ENCODE results near the gene REV1.
A peak's percentile ranks its signal among the peaks of the same experiment; 100 is the strongest.
"Not testable (repeated sequence)": the region's sequence is repeated elsewhere in the genome, so short reads cannot be mapped to it uniquely, and the experiment has no call there.

REV1 gene

DNA sequence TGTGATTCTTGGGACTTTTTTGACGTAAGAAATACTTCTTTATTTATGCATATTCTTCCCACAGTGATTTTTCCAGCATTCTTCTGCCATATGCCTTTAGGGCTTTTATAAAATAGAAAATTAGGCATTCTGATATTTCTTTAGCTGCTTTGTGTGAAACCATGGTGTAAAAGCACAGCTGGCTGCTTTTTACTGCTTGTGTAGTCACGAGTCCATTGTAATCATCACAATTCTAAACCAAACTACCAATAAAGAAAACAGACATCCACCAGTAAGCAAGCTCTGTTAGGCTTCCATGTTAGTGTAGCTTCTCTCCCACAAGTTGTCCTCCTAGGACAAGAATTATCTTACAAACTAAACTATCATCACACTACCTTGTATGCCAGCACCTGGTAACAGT, 90.0 kb downstream of the REV1 start:
- no peak for DNase-seq

DNA sequence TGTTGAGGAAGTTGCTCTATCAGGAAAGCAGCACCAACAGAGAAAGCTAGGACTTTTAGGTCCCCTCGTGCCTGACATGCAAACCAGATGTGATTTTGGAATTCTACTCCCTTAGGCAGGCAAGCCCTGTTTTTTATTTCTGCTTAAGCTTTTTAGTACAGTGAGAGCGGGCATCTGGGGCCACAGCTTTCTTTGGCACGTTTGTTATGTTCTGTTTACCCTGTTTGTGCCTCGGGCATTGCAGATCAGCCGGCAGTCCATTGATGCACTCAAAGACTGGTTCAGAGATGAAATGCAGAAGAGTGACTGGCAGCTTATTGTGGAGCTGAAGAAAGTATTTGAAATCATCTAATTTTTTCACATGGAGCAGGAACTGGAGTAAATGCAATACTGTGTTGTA, 90.8 kb downstream of the REV1 start:
- no peak for DNase-seq

DNA sequence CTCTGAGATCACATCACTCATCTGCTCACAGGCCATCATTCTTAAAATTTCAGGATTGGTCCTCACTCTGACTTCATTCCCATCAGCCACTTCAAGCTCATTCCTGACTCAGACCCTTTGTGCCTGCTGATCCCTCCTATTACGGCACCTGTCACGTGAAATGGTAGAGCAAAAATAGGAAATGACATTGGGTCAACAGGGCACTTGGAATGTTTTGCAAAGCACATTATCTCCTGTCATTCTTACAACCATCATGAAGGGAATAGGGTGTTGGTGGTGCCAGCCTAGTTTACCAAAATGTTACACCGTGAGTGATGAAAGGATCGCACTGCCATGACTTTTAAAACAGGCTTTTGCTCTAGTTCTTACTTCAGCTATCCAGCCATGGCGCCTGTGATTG, 91.5 kb downstream of the REV1 start:
- DNase-seq: no peak

DNA sequence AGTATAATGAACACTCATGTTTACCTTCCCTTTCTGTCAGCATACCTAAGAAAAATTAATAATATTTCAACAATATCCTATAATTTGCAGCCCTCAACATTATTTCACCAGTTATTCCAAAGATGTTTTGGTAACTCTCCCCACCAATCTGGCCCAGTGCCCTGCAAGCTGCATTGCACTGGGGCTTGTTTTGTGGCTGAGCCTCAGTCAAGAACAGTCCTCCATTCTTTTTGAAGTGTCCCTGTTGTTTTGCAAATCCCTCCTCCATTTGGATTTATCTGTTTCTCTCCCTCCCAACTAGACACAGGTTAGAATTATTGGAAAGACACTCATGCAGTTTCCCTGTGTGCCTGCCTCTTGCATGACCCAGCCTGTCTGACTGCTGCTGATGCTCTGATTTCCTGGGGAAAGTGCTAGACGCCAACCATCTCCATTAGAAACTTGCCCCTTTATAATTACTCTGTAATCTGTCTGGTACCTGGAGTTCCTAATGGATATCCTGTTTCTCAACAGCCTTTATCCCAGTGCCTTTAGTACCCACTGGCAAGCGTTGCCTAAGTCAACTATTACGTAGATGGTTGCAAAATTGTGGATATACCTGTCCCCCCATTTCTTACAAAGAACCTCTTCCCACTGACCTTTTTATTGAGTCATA, 92.4 kb downstream of the REV1 start:
- no peak for DNase-seq

GRCh38 chr2:99395589-99396130, 94.2 kb downstream of the REV1 start:
- DNase-seq: no peak

DNA sequence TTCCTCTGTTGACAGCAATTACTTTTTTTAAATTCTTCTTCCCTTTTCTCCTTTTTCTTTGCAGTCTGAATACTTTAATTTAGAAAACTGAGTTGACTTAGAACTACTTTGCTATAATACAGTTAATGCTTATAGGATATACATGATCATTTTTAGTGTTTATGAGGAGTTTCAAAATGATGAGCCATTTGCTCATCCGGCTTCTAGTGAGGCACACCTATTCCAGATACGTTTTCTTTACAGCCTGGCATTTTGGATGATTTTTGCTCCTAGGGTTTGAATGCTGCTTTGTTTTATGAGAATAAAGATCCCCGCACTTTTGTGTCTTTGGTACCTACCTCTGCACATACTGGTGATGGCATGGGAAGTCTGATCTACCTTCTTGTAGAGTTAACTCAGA, 99.9 kb downstream of the REV1 start:
- DNase-seq: no peak

DNA sequence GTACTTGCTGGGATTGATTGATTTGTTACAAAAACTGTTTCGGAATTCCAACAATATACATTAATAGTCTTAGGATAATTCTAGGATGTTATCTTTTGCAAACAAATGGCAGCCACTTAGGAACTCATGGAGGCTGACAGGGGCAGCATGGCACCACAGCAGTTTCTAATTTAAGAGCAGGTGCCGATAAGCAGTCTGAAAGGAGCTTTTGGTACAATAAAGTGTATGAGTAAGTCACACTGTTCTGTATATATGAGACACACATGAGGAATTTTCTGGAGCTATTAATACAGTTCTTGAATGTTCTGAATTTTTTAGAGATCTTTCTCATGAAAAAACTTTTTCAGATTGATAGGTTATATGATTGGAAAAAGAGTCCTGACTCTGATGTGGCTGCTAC, 100.4 kb downstream of the REV1 start:
- peak; percentile 53 for DNase-seq

- DNase-seq: no peak
These were observed 100.9 kb downstream of the REV1 start for GRCh38 chr2:99388892-99389291.

DNA sequence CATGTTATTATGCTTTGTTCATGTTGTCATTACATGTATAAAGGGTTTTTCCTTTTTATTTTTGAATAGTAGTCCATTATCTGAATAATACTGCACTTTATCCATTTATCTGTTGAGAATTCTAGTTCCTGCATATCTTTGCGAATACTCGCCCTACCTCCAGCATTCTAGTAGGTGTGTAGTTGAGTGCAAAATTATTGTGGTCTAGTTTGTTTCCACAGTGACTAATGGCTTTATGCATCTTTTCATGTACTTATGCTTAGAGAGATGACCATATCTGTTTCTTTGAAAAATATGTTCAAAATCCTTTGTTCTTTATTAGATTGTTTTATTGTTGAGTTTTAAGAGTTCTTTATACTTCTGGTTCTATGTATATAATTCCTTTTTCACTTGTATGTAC, 103.8 kb downstream of the REV1 start:
- peak; percentile 17 for DNase-seq

GRCh38 chr2:99382143-99382542, 107.7 kb downstream of the REV1 start:
- no peak for DNase-seq

- peak; percentile 16 for DNase-seq
These were observed 109.3 kb downstream of the REV1 start for GRCh38 chr2:99380376-99381010.

- DNase-seq: no peak
These were observed 111.9 kb downstream of the REV1 start for GRCh38 chr2:99377879-99378278.

DNA sequence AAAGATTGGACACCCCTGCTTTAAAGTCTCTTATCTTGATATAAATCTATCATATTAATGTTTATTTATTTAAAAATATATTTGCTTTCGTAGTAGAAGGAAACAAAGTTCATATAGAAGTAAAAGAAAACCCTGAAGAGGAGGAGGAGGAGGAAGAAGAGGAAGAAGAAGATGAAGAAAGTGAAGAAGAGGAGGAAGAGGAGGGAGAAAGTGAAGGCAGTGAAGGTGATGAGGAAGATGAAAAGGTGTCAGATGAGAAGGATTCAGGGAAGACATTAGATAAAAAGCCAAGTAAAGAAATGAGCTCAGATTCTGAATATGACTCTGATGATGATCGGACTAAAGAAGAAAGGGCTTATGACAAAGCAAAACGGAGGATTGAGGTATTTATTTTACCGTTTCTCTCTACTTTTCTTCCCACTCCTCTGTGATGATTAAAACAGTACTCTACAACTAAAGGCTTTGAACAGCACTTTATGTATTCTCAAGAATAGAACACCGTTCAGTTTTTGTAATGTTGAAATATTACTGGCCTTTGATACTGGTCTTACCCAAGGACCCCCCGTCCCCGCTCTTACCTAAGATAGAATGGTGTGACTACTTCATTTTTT, 113.5 kb downstream of the REV1 start:
- no peak for DNase-seq

- no peak for DNase-seq
These were observed 115.1 kb downstream of the REV1 start for GRCh38 chr2:99374747-99375146.

DNA sequence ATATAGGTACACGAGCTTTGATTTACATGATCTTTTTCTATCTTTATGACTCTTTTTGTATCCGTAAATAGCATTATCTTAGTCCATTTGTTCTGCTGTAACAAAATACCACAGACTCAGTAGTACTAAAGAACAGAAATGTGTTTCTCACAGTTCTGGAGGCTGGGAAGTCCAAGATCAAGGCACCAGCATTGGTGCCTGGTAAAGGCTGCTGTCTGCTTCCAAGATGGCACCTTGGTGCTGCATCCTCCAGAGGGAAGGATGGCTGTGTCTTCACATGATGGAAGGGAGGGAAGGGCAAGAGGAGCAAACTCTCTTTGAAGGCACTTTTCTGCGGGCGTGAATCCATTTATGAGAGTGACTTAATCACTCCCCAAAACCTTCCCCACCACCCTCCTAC, 116.7 kb downstream of the REV1 start:
- DNase-seq: no peak

- DNase-seq: not testable (repeated sequence)
These were observed 121.0 kb downstream of the REV1 start for GRCh38 chr2:99368854-99369253.

DNA sequence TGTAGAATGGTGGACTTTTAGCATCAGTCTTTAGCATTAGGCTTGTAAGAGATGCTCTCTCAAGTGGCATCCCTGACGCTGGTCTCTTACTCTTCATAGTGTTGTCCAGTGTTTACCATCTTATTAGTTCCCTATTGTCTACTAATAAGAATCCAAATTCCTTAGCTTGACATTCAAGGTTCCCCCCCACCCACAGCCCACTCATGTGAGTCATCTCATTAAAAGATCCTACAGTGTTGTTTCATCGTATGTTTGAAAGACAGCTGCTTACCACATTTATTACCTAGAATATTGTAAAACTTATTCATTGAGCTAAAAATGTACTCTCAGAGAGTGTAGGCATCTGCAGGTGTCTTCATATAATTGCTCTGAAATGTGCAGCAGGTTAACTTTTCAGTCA, 124.2 kb downstream of the REV1 start:
- DNase-seq: no peak

DNA sequence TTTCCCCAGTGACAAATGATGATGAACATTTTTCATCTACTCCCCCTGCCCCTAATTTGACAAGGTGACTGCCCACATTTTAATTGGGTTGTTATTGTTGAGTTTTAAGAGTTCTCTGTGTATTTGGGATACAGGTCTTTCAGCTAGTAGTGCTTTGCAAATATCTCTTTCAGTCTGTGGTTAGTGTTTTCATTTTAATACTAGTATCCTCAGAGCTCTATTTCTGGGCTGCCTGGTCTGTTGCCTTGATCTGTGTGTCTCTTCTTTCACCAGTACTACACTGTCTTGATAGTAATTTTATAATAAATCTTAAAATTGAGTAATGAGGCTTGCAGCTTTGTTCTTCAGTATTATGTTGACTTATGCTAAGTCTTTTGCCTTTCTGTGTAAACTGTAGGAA, 133.0 kb downstream of the REV1 start:
- no peak for DNase-seq

GRCh38 chr2:99354825-99355224, 135.0 kb downstream of the REV1 start:
- DNase-seq: not testable (repeated sequence)

- peak; percentile 63 for DNase-seq
These were observed 135.7 kb downstream of the REV1 start for GRCh38 chr2:99354070-99354469.
